ENCODE results near the gene FBXL12.
A peak's percentile ranks its signal among the peaks of the same experiment; 100 is the strongest.

Gene FBXL12

DNA sequence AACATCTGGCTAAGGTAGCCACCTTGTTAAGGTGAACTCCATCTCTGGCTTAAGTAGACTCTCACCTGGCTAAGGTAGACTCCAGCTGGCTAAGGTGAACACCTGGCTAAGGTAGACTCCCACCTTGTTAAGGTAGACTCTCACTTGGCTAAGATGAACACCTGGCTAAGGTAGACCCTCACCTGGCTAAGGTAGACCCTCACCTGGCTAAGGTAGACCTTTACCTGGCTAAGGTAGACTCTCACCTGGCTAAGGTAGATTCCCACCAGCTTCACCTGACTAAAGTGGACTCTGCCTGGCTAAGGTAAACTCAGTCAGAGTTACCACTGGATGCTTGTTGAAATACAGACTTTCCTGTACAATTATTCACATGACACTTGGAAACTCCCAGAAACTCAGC lies 39.9 kb upstream of the FBXL12 start:
- TF ChIP-seq, protein P1, sequence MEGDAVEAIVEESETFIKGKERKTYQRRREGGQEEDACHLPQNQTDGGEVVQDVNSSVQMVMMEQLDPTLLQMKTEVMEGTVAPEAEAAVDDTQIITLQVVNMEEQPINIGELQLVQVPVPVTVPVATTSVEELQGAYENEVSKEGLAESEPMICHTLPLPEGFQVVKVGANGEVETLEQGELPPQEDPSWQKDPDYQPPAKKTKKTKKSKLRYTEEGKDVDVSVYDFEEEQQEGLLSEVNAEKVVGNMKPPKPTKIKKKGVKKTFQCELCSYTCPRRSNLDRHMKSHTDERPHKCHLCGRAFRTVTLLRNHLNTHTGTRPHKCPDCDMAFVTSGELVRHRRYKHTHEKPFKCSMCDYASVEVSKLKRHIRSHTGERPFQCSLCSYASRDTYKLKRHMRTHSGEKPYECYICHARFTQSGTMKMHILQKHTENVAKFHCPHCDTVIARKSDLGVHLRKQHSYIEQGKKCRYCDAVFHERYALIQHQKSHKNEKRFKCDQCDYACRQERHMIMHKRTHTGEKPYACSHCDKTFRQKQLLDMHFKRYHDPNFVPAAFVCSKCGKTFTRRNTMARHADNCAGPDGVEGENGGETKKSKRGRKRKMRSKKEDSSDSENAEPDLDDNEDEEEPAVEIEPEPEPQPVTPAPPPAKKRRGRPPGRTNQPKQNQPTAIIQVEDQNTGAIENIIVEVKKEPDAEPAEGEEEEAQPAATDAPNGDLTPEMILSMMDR (IDR thresholded peaks at IDR 0.05; ENCODE audit: extremely low read depth, missing control alignments), result no peak
- no peak for DNase-seq (ENCODE audit: low spot score)

DNA sequence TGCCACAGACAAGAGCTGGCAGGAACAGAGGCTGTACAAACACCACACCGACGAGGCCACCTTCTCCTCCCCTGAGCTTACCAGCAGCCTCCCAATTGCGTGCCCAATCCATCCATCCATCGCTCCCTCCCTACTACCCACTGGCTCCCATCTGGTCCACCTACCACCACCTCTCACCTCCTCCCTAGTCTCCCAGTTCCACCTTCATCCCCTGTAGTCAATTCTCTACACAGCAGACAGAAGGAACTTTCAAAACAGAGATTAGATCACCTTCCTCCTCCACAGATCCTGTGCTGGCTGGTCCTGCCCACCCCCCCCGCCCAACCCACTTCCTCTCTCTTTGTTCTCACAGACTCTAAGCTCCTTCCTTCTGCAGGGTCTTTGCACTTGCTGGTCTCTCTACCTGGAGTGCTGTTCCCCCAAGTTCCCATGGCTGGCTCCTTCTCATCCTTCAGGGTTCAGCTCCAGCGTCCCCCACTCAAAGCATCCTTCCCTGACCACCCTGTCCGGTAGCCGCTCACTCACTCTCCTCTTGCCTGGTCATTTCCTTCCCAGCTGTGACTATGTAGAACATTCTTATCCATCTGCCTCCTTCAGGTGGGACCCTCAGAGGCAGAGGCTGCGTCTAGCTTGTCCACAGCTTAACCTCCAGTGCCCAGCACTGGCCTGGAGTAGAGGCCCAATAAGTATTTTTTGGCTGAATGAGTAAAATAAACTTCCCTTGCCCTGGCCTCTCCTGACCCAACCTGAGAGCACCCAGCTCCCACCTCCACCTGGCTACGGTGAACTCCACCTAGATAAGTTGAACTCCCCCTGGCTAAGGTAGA lies 39.3 kb upstream of the FBXL12 start:
- DNase-seq (ENCODE audit: low spot score), result peak; percentile 76

DNA sequence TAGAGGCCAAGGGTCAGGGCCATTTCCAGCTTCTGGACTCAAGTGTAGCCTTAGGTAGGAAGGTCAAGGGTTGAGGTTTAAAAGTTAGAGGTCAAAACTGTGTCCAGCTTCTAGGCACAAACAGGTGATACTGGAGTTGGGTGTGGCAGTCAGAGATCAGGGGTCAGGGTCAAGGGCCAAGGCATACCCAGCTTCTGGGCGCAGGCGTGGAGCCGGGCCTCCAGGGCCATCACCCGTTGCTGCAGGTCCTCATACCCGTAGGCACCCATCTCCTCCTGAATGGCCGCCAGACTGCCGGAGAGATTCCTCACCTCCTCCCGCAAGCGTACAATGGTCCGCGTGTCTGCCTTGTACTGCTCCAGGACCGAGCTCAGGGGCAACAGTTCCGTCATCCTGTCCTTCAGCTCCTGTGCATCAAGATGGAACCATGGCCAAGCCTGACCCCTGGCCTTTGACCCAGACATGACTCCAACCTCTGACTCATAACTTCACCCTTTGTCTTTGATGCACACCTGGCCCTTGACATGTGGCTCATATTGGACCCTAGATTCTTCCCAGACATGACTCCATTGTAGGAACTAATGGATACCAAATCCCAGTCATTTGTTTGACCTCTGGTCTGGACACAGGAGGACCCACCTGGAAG lies 38.3 kb upstream of the FBXL12 start:
- TF ChIP-seq, protein P1 (IDR thresholded peaks at IDR 0.05; ENCODE audit: extremely low read depth, missing control alignments), result no peak
- no peak for DNase-seq (ENCODE audit: low spot score)

More for the DNA sequence above, 39.3 kb upstream of the FBXL12 start:
- TF ChIP-seq, protein P1 (IDR thresholded peaks at IDR 0.05; ENCODE audit: extremely low read depth, missing control alignments), result no peak

DNA sequence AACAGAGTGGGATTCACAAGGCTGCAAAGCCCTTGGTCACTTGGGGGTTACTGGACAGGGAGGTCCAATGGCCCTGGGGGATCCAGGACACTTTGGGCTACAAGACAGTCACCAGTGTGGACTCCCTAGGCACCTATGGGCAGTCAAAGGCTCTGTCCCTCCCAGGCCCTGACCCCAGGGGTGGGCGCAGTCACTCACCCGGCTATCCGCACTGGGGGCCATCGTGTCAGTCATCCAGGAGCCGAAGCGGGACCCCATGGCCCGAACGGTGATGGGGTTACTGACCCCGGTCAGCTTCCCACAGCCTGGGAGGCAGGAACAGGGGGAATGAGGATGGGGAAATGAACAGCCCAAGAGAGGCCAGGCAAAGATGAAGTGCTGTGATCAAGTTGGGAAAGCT lies 37.7 kb upstream of the FBXL12 start:
- DNase-seq (ENCODE audit: low spot score), result no peak
- TF ChIP-seq, protein P1 (IDR thresholded peaks at IDR 0.05; ENCODE audit: extremely low read depth, missing control alignments), result no peak

DNA sequence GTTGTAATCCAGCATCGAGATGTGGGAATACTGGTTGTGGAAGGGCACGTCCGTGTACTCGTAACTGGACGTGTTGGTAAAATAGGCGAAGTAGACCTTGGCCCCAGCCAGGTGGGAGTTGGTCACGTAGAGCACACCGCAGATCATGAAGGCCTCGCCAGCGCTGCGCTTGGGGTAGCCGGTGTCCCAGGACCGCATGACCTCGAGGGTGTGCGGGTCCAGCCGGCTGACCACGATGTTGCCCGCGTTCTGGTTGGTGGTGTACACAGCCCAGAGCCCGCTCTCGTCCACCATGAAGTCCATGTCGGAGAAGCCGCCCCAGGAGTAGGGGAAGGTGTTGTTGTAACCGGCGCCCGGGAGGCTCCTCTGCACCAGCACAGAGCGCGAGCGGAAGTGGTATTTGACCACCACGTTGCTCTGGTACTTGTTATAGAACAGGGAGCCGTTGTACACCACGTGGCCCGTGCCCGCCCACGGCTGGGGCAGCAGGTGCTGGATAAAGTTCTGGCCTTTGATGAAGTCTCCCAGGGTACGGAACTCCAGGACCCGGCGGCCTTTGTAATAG lies 35.5 kb upstream of the FBXL12 start:
- TF ChIP-seq, protein P1 (IDR thresholded peaks at IDR 0.05; ENCODE audit: extremely low read depth, missing control alignments), result no peak
- no peak for DNase-seq (ENCODE audit: low spot score)

DNA sequence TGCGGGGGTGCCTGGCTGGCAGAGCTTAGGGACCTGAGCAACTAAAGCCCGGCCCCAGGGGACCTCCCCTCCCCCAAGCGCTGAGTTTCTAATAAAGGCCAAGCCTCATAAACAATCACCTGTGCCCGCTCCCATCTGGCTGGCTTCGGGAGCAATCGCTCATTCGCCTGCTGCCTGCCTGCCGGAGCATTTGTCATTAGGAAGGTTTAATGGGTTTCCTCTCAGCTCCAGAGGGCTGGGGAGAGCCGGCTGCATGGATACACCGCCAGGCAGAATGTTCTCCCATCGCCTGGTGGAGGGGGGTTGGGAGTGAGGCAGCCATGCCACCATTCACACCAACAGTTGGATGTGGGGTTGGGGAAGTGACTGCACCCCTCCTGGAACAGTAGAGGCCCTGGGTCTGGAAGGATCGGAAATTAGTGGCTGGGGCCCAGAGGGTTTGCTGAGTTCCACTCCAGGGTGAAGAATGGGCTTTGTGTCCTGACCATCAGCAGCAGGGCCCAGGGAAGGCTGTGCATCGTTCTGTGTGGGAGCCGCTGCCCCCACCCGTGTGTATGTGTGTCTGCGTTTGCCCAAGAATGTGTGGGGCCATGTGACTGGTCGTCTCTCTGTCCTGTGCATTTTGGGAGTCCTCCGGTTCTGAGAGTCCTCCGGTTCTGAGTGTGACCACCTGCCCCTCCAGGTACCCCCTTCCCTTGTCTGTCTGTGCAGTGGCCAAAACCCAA lies 31.5 kb upstream of the FBXL12 start:
- no peak for DNase-seq (ENCODE audit: low spot score)
- TF ChIP-seq, protein P1 (IDR thresholded peaks at IDR 0.05; ENCODE audit: extremely low read depth, missing control alignments), result no peak

Measured in GM20000 (cell line).